Measurements from ENCODE around the gene NECTIN1.

Gene NECTIN1

GRCh38 chr11:119706887-119707286, 22.1 kb downstream of the NECTIN1 start:
- no peak for DNase-seq
- Histone ChIP-seq H3K27me3 (ENCODE audit: insufficient read depth, low read length, poor library complexity) (no peaks in the 10 kb centered on the region), H2BK120ac (ENCODE audit: low read depth, low read length) (no peak overlapping the region), H2BK5ac (ENCODE audit: low read length) (no peak overlapping the region), H3K23ac (ENCODE audit: low read length) (no peak overlapping the region), H3K9ac (ENCODE audit: low read length) (no peak overlapping the region), H4K8ac (ENCODE audit: low read depth, low read length) (no peak overlapping the region), H3K4me1 (ENCODE audit: control insufficient read depth, low read depth, low read length) (peaks cover 10% of the 10 kb centered on the region), H3K56ac (ENCODE audit: low read length) (no peak overlapping the region), H3K4me2 (ENCODE audit: low read length) (no peak overlapping the region), H3K79me1 (ENCODE audit: low read length) (peaks cover 18% of the 10 kb centered on the region), H3K36me3 (ENCODE audit: control insufficient read depth, insufficient read depth, low read length) (no peaks in the 10 kb centered on the region), H4K5ac (ENCODE audit: low read length) (no peak overlapping the region), H3K27ac (ENCODE audit: low read depth, low read length) (no peak overlapping the region), H3K18ac (ENCODE audit: low read length) (no peak overlapping the region), H2BK15ac (replicated peaks; ENCODE audit: low read depth) (no peak overlapping the region), H3K4me3 (ENCODE audit: low read length) (no peak overlapping the region), H3K4ac (ENCODE audit: low read depth, low read length) (no peak overlapping the region), H2AK5ac (ENCODE audit: low read length) (no peak overlapping the region), H3K79me2 (ENCODE audit: control insufficient read depth, insufficient read depth, low read length) (peaks cover 8% of the 10 kb centered on the region)
- no CpG with 5 or more reads among the region's 2 CpGs for WGBS (ENCODE audit: extremely low coverage, insufficient coverage, low lambda C conversion rate)

GRCh38 chr11:119706029-119706428, 23.0 kb downstream of the NECTIN1 start:
- H2AK5ac ChIP-seq (ENCODE audit: low read length): no peak overlapping the region
- no peak overlapping the region for H3K56ac ChIP-seq (ENCODE audit: low read length)
- H3K4me1 ChIP-seq (ENCODE audit: control insufficient read depth, low read depth, low read length): peaks cover 10% of the 10 kb centered on the region

DNA sequence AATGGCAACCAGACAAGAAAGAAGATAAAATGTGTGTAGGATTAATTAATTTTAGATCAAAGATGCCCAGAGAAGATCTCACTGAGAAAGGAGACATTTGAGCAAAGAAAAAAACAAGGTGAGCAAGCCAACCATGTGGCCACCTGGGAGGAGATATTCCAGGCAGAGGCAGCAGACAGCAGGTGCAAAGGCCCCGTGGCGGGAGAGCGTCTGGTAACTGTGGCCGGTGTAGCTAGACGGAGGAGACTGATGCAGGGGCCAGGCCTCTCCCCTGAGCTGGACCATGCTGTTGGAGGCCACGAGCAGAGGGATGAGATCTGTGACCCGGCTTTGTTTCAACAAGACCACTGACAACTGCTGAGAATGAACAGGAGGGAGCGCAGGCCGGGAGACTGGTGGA, 23.6 kb downstream of the NECTIN1 start:
- DNase-seq: no peak
- H3K18ac ChIP-seq (ENCODE audit: low read length): no peak overlapping the region
- H3K27ac ChIP-seq (ENCODE audit: low read depth, low read length): no peak overlapping the region
- H2BK5ac ChIP-seq (ENCODE audit: low read length): no peak overlapping the region
- H3K79me2 ChIP-seq (ENCODE audit: control insufficient read depth, insufficient read depth, low read length): peaks cover 8% of the 10 kb centered on the region
- no peak overlapping the region for H2BK15ac ChIP-seq (replicated peaks; ENCODE audit: low read depth)
- no peak overlapping the region for H2AK5ac ChIP-seq (ENCODE audit: low read length)
- H3K27me3 ChIP-seq (ENCODE audit: insufficient read depth, low read length, poor library complexity): no peaks in the 10 kb centered on the region
- no peak overlapping the region for H3K56ac ChIP-seq (ENCODE audit: low read length)
- H3K4me2 ChIP-seq (ENCODE audit: low read length): no peak overlapping the region
- H3K9ac ChIP-seq (ENCODE audit: low read length): no peak overlapping the region
- peaks cover 10% of the 10 kb centered on the region for H3K4me1 ChIP-seq (ENCODE audit: control insufficient read depth, low read depth, low read length)
- H4K8ac ChIP-seq (ENCODE audit: low read depth, low read length): no peak overlapping the region
- H4K5ac ChIP-seq (ENCODE audit: low read length): no peak overlapping the region
- no peak overlapping the region for H3K4ac ChIP-seq (ENCODE audit: low read depth, low read length)
- H3K4me3 ChIP-seq (ENCODE audit: low read length): no peak overlapping the region
- no peak overlapping the region for H2BK120ac ChIP-seq (ENCODE audit: low read depth, low read length)
- no peaks in the 10 kb centered on the region for H3K36me3 ChIP-seq (ENCODE audit: control insufficient read depth, insufficient read depth, low read length)
- peaks cover 17% of the 10 kb centered on the region for H3K79me1 ChIP-seq (ENCODE audit: low read length)
- no peak overlapping the region for H3K23ac ChIP-seq (ENCODE audit: low read length)
- WGBS (ENCODE audit: extremely low coverage, insufficient coverage, low lambda C conversion rate): no CpG with 5 or more reads among the region's 9 CpGs

More at GRCh38 chr11:119706029-119706428, 23.0 kb downstream of the NECTIN1 start:
- Histone ChIP-seq H2BK5ac (ENCODE audit: low read length) (no peak overlapping the region), H3K18ac (ENCODE audit: low read length) (no peak overlapping the region), H3K9ac (ENCODE audit: low read length) (no peak overlapping the region), H3K27ac (ENCODE audit: low read depth, low read length) (no peak overlapping the region), H4K8ac (ENCODE audit: low read depth, low read length) (no peak overlapping the region), H3K79me2 (ENCODE audit: control insufficient read depth, insufficient read depth, low read length) (peaks cover 8% of the 10 kb centered on the region), H3K4ac (ENCODE audit: low read depth, low read length) (no peak overlapping the region), H3K36me3 (ENCODE audit: control insufficient read depth, insufficient read depth, low read length) (no peaks in the 10 kb centered on the region), H3K27me3 (ENCODE audit: insufficient read depth, low read length, poor library complexity) (no peaks in the 10 kb centered on the region), H3K79me1 (ENCODE audit: low read length) (peaks cover 17% of the 10 kb centered on the region), H3K23ac (ENCODE audit: low read length) (no peak overlapping the region), H4K5ac (ENCODE audit: low read length) (no peak overlapping the region), H2BK15ac (replicated peaks; ENCODE audit: low read depth) (no peak overlapping the region), H2BK120ac (ENCODE audit: low read depth, low read length) (no peak overlapping the region), H3K4me3 (ENCODE audit: low read length) (no peak overlapping the region), H3K4me2 (ENCODE audit: low read length) (no peak overlapping the region)
- no CpG with 5 or more reads among the region's 7 CpGs for WGBS (ENCODE audit: extremely low coverage, insufficient coverage, low lambda C conversion rate)
- no peak for DNase-seq

GRCh38 chr11:119704849-119705248, 24.2 kb downstream of the NECTIN1 start:
- no peak overlapping the region for H2BK5ac ChIP-seq (ENCODE audit: low read length)
- no peak overlapping the region for H3K9ac ChIP-seq (ENCODE audit: low read length)
- H3K4me2 ChIP-seq (ENCODE audit: low read length): no peak overlapping the region
- peak; percentile 68 for DNase-seq
- H3K18ac ChIP-seq (ENCODE audit: low read length): no peak overlapping the region
- no peak overlapping the region for H3K4me3 ChIP-seq (ENCODE audit: low read length)
- no peak overlapping the region for H3K27ac ChIP-seq (ENCODE audit: low read depth, low read length)
- H3K56ac ChIP-seq (ENCODE audit: low read length): no peak overlapping the region
- no peak overlapping the region for H2AK5ac ChIP-seq (ENCODE audit: low read length)
- no peak overlapping the region for H4K5ac ChIP-seq (ENCODE audit: low read length)
- H3K79me1 ChIP-seq (ENCODE audit: low read length): peaks cover 14% of the 10 kb centered on the region
- H2BK120ac ChIP-seq (ENCODE audit: low read depth, low read length): no peak overlapping the region
- WGBS (ENCODE audit: extremely low coverage, insufficient coverage, low lambda C conversion rate): no CpG with 5 or more reads among the region's 2 CpGs
- H4K8ac ChIP-seq (ENCODE audit: low read depth, low read length): no peak overlapping the region
- no peaks in the 10 kb centered on the region for H3K27me3 ChIP-seq (ENCODE audit: insufficient read depth, low read length, poor library complexity)
- H2BK15ac ChIP-seq (replicated peaks; ENCODE audit: low read depth): no peak overlapping the region
- H3K79me2 ChIP-seq (ENCODE audit: control insufficient read depth, insufficient read depth, low read length): peaks cover 8% of the 10 kb centered on the region
- no peak overlapping the region for H3K4ac ChIP-seq (ENCODE audit: low read depth, low read length)
- H3K36me3 ChIP-seq (ENCODE audit: control insufficient read depth, insufficient read depth, low read length): no peaks in the 10 kb centered on the region
- no peak overlapping the region for H3K23ac ChIP-seq (ENCODE audit: low read length)
- peaks cover 8% of the 10 kb centered on the region for H3K4me1 ChIP-seq (ENCODE audit: control insufficient read depth, low read depth, low read length)

GRCh38 chr11:119701591-119702549, 27.1 kb downstream of the NECTIN1 start:
- Histone ChIP-seq H3K4me1 (ENCODE audit: control insufficient read depth, low read depth, low read length) (no peaks in the 10 kb centered on the region), H3K79me2 (ENCODE audit: control insufficient read depth, insufficient read depth, low read length) (peaks cover 3% of the 10 kb centered on the region), H3K27me3 (ENCODE audit: insufficient read depth, low read length, poor library complexity) (no peaks in the 10 kb centered on the region), H3K79me1 (ENCODE audit: low read length) (peaks cover 8% of the 10 kb centered on the region), H2BK120ac (ENCODE audit: low read depth, low read length) (no peak overlapping the region), H2BK5ac (ENCODE audit: low read length) (no peak overlapping the region), H3K18ac (ENCODE audit: low read length) (no peak overlapping the region), H2BK15ac (replicated peaks; ENCODE audit: low read depth) (no peak overlapping the region), H3K4me2 (ENCODE audit: low read length) (no peak overlapping the region), H3K36me3 (ENCODE audit: control insufficient read depth, insufficient read depth, low read length) (no peaks in the 10 kb centered on the region), H4K5ac (ENCODE audit: low read length) (no peak overlapping the region), H3K56ac (ENCODE audit: low read length) (no peak overlapping the region), H3K4me3 (ENCODE audit: low read length) (no peak overlapping the region), H4K8ac (ENCODE audit: low read depth, low read length) (no peak overlapping the region), H3K23ac (ENCODE audit: low read length) (no peak overlapping the region), H3K9ac (ENCODE audit: low read length) (no peak overlapping the region), H3K4ac (ENCODE audit: low read depth, low read length) (no peak overlapping the region), H2AK5ac (ENCODE audit: low read length) (no peak overlapping the region), H3K27ac (ENCODE audit: low read depth, low read length) (no peak overlapping the region)
- WGBS (ENCODE audit: extremely low coverage, insufficient coverage, low lambda C conversion rate): no CpG with 5 or more reads among the region's 15 CpGs
- DNase-seq: no peak

All from mesendoderm (in vitro differentiated cells).